Right ventricle myocardium superior (tissue), 1 donor: Measurements from ENCODE around the gene PDPK1. TPM values are rescaled to one million over a fixed set of nuclear protein-coding genes. Genes with fewer than 3 reads are reported as not detected.

ENCODE experiments used
- ATAC-seq: fragments of 200-7000 bp; cut with Tn5 transposase; one replicate; pipeline ENCODE4 v1.9.1; 2020; ENCODE audit warnings: mild to moderate bottlenecking; ENCODE audit not compliant: poor library complexity
- DNase-seq: peaks from one replicate; pipeline ENCODE4 v3.0.0-alpha.2; 2020
- intact Hi-C: fragments of 100-400 bp; cut with DNase I; formaldehyde crosslinking; loops from one replicate; pipeline ENCODE4 v1.11.2; 2022
- total RNA-seq: library from RNA; stranded (reverse); fragmentation: NEBNext Ultra II Directional; extraction: Animal tissue kit (Norgen Biotek cat#: 25700); gene quantifications from one replicate; pipeline ENCODE4 v1.2.1, GENCODE V29; 2021
- donor health status: DM: no; HTN: yes; CAD: no; lungs with severe emphysema.

The PDPK1 gene
- total RNA-seq, 1 donor from 2014 or later: 38.5 TPM

DNA sequence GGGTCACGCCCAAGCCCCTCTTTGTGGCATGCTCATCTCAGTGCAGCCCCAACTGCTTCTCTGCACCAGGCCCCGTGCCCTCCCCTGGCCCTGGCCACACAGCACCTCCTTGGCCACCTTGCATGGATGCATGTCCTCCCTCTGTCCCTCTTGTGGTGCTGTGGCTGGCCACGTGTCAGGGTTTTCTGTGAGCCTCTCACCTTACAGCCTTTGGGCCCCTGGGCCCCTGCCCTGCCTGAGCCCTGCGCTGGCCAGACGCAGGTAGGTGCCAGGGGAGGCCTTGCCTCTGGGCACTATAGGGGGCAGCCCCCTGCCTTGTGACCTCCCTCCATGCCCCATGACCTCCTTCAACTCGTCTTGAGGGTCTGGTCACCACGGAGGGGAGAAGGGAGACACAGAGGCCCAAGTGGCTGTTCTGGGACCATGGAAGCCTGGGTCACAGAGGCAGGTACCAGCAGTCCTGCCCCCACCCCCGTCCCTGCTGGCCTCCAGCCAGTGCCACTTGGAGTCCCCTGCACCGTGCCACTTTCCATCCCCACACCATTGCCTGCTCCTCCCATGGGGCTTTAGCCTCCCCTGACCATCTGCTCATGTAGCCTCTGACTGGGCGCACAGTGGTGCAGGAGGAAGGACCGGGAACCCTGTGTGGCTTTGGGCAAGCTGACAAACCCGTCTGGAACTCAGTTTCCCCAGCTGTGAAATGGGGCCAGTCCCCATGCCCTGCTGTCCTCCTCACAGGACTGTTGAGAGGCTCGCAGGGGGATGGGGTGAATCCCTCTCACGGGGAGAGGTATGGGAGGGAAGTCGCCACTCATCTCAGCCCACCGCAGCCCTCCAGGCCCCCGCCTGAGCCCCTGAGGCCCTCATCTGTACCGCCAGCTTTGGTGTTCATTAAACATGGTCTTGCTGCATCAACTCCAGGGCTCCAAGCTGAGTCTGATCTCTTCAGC is 35.6 kb upstream of the PDPK1 start:
- ATAC-seq (no peak), DNase-seq (no peak)
- intact Hi-C loops: loop anchor here (5.0 kb wide), 1 partner anchor 160 kb away; the partner anchor contains the start of gene ABCA3

DNA sequence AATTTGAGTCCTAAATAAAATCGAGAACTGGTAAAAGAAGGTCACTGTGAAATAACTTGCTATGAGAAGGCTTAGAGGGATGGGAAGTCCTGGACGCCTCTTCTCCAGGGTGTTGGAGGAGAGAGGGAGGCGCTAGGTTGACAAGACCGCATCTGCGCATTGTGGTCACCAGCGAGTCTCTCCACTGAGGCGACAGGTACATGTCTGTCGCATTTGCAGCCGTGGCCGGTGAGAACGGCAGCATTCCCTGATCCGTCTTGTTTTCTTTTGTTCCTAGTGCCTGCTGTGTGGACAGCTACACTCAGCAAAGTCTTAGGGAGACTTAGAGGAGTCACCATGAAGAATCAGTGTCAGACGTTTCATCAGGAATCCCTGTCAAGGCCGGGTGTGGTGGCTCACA is 32.1 kb upstream of the PDPK1 start:
- intact Hi-C loops: no loop called here
- DNase-seq: no peak
- ATAC-seq: no peak

DNA sequence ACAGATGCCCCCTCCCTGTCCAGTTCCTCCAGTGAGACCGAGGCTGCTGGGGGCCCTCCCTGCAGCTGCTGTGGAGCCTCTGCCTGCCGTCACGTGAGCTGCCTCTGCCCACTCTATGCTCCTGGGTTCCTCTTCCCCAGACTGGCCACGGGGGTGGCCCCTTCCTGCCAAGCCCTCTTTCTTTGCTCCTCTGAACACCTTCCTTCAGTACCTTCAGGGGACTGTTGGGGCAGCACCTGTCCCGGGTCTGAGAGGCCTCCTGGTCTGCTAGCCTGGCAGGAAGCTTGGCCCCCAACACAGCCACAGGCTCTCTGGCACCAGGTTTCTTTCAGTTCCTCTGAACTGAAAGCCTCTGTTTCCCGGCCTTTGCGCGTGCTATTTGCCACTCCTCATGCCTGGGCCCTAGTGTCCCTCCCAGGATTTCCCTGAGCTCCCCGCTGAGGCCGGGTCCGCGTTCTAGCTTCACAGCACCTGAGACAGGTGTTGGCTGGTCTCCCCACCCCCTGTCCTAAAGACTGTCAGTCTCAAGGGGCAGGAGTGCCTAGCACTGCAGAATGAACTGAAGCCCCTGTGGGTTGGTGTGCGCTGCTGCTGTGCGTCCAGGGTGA is 30.7 kb upstream of the PDPK1 start:
- ATAC-seq: peak; percentile 53
- intact Hi-C loops: no loop called here
- DNase-seq: peak; percentile 66

DNA sequence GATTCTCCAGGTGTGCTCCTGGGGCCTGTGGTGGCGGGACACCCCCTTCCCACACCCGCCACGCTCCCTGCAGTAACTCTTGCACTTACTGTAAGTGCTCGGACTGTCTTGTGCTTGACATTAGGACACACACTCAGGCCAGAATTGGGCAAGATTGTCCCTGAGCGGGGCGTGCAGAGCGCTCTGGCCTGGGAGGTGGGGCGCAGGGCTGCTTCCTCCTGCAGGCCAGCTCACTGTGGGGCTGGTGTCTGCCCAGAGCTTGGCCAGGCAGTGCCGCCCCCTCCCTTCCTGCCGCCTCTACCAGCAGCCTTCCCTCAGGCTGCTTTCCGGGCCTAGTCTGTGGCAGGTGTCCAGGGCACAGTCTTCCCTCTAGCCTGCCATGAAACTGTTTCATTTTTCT is 30.2 kb upstream of the PDPK1 start:
- intact Hi-C loops: no loop called here
- peak; percentile 83 for DNase-seq
- ATAC-seq: peak; percentile 46

DNA sequence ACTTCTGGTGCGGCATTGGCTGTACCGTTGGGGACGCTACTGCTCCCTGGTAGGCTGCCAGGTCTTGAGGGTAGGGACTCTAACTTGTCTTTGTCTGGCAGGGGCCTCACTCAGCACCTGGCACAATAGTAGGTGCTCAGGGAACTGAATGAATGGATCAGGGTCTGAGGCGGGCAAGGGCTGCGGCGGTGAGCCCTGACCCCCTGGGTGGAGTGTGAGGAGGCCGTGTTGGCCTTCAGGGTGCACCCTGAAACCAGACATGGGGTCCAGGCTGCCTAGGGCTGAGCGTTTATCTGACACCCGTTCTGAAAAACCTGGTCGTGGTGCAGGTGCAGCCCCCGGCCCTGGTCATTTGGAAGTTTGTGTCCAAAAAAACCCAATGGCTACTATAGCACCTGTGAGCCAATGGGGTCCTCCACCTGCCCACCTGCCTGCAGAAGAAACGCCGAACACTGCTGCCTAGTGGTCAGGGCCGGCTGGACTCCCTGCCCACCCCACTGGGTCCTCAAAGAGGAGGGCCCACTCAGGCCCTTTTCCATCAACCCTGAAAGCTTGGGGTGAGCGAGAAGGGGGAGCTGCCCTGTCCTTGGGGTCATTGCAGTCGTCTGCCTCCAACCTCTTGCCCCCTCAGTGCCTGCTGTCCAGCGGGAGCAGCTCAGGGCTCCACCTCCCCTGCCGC is 29.0 kb upstream of the PDPK1 start:
- DNase-seq (no peak), ATAC-seq (no peak)

DNA sequence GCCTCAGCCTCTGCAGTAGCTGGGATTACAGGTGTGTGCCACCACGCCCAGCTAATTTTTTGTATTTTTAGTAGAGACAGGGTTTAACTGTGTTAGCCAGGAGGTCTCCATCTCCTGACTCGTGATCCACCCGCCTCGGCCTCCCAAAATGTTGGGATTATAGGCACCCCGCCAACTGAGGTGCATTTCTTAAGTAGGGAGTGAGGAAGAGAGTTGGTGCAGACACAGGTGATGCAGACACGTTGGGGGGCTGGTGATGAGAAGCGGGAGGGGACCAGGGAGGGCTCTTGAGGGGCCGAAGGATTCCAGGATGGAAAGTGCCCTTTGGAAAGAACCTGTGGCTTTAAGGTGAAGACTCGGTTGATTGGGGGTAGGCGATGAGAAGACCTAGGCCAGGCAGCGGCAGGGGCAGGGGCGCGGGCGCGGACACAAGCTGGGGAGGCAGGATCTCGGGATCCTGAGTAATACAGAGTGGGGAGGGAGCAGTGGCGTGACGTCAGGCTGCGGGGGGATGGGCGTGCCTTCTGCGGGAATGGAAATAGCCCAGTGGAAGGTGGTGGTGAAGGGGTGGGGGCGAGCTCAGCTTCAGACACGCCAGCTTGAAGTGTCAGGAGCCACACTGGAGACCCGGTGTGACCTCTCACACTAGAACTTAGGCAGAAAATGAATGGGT is 26.6 kb upstream of the PDPK1 start:
- ATAC-seq (no peak), DNase-seq (peak; percentile 80)
- intact Hi-C loops: no loop called here

More for the DNA sequence above, 29.0 kb upstream of the PDPK1 start:
- intact Hi-C loops: no loop called here

DNA sequence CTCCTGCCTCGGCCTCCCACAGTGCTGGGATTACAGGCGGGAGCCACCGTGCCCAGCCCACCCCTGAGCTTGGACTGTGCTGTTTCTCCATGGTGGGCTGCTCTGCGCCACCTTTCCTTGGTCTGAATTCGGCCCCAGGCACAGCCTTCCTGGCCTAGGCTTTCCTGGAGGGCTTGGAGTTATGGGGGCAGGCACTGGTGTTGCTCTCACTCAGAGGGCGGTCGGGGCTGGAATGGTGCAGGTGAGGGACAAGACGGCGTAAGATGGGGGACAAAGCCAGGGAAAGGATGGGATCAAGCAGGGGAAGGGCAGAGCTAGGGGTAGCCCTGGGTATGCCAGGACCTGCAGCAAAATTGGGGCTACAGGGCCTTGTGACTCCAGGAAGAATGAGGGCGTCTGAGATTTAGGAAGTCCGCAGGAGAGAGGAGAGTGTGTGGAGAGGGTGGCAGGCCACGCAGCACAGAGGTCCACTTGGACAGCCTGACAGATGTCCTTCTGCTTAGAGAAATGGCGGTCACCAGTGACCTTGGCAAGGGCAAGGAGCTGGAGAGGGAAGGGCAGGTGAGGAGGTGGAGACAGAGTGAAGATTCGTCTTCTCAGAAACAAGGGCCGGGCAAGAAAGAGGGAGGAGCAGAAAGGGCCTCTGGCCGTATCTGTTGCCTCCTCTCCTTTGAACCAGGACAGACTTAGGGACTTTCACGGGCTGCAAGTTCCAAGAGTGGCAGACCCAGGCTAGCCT is 25.7 kb upstream of the PDPK1 start:
- no peak for DNase-seq
- intact Hi-C loops: no loop called here
- ATAC-seq: no peak

DNA sequence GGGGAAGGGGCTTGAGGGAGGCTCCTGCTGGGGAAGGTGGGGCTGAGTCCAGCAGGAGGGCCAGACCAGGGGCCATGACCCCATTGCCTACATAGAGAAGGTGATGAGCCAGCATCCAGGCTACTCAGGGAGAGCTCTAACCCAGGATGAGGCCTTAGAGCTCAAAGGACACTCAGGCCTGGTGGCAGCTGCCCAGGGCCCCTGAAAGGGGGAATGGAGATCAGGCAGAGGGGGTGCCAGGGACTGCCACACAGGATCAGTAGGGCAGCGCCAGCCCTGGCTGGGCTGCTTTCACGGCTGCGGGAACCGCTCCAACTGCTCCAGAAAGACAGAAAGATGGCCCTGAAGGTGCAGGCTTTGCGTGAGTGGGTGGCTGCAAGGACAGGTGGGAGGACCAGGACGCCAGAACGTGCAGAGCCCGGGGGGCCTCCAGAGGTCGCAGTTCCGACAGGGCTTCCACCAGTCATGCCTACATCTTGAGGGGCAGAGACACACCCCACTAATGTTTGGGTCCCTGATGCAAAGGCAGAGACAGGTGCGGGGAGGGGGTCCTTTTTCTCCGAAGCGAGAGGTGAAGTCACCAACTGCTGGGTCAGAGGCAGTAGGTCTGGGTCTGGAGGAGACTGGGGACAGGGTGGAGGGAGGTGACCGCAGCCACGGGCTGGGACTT is 25.0 kb upstream of the PDPK1 start:
- intact Hi-C loops: no loop called here
- DNase-seq: peak; percentile 44

DNA sequence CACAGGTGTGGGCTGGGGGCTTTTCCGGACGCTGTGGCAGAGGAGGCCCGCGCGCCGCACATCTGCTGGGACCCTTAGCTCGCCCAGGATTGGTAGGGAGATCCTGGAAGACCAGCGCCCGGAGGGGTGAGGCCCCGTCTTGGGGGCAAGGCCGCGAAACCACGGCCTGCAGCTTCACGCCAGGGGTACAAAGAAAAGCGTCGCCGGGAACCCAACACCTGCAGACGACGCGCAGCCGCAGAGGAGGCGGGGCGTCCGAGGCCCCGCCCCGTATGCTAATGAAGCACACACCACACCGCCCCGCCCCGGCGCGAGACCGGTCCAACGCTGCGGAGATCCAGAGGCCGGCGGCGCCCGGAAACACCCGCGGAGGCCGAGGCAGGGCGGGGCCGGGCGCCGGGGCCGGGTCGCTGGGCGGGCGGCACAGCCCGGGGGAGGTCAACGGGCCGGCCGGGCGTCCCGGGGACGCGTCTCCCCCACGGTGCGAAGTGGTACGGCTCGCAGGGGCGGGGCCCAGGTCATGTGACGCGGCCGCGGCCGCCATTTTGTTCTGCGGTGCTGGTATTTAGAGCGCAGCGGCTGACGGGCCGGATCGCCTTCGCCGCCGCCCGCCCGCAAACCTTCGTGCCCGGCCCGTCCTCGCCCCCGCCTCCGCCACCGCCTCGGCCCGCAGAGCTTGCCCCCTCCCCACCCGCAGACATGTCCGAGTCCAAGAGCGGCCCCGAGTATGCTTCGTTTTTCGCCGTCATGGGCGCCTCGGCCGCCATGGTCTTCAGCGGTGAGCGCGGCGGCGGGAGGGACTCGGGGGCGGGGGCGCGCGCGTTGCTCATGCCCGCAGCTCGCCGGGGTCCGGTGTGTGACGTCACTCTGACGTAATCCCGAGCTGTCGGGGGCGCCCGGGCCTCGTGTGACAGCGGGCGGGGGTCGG is 24.2 kb upstream of the PDPK1 start, which contains the start of gene ATP6V0C:
ATP6V0C (plus strand) TSS at position 548 of the 928 bp plus-strand sequence; CDS start at position 700, 152 bp downstream.
- intact Hi-C loops: no loop called here
- DNase-seq (peak; percentile 97), ATAC-seq (peak; percentile 89)

More for the DNA sequence above, 25.0 kb upstream of the PDPK1 start:
- no peak for ATAC-seq

DNA sequence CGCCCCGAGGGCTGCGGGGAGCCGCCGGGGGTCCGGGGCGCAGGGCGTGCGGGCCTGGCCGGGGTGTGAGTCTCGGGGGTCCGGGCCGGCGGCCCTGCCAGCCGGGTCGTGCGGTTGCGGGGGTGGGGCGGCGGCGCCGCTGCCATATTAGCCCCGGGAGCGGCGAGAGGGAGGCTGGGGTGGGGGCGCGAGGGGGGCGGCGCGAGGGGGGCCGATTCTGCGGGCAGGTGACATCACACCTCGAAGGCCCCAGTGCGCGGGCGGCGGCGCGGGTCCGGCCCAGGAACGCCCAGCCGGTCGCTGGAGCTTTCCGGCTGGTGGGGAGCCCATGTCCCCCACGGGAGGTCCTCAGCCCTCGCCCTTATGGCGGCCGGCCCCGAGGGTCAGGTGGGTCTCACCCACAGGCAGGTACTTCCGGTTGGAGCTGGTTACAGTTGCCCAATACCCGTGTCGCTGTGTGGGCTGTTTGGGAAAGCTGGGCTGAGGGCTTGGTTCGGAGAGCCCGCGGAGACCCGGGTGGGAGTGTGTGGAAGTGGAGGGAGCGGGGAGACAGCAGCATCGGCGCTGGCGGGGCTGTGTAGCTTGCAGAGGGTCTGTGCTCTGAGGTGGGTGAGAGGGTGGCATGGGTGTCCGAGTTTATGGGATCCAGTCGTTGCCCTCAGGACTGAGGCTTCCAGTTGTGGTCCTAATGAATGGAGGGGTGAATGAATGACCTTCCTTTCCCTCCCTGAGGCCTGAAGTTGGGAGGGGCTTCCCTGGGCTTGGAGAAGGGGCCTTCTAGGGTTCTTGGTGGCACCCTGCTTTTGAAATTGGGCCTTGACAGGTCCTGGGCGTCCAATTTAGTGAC is 23.3 kb upstream of the PDPK1 start:
- DNase-seq (no peak), ATAC-seq (no peak)
- intact Hi-C loops: no loop called here

DNA sequence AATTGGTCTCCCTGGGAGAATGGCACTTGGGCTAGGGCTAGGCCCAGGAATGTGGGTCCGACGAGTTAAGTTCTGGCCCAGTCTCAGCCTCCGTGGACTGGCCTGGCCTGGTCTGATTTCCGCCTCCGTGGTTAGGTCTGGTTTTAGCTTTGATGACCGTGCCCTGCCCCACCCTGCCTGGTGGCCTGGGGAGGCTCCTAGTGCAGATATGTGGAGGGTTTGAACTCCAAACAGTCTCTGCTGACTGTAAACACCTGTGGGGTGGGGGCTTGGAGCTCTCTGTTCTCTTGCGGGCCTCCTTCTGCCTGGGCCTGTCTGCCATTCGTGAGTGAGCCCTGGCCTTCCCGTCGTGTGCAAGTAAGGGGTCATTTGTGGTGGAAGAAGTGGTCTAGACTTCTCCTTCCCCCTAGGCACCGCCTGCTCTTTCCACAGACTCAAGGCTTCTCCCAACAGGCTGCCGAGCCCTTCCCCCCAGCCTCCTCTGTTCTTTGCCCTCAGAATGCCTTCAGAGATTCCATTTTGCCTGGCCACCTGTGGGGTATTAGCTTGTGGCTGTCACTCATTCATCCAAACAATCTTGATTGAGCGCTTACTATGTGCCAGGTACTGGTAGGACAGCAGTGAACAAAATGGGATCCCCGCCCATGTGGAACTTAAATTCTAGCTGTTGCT is 22.5 kb upstream of the PDPK1 start:
- peak; percentile 44 for DNase-seq
- intact Hi-C loops: no loop called here
- ATAC-seq: no peak

DNA sequence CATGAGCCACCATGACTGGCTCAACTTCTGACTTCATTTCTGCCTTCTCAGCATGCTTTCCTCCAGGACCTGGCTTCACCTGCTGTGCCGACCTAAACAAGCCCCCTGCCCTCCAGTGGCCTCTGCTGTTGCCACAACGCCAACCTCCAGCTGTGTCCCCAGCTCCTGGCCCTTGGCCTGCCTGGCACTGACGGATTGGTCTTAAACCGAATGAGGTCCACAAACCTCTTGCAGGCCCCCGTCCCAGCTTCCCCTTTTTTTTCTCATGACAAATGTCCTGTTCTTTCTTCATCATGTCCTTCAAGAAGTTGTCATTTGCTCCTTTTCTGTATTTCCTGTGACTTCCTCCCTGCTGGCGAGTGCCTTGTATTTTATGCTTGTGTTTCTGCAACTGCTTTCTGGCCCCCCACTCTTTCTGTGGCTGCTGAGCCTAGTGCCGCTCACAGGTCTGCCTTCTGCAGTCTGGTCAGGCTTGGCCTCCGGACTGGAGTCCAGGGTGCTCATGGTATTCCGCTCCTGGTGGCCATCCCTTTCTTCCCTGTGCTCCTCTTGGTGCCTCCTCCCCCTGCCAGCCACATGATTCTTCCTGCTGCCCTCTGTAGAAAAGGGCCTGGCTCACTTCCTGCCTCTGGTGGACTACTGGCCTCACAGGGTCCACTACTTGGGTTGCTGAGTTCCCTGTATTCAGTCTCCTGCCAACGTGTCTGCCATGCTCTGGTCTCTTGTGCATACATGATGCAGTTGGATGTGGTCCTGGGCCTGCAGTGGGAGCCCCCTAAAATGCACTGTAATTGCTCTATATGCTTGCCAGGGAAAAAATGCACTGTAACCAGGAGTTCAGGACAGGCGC is 21.2 kb upstream of the PDPK1 start:
- DNase-seq (peak; percentile 67), ATAC-seq (no peak)
- intact Hi-C loops: no loop called here

DNA sequence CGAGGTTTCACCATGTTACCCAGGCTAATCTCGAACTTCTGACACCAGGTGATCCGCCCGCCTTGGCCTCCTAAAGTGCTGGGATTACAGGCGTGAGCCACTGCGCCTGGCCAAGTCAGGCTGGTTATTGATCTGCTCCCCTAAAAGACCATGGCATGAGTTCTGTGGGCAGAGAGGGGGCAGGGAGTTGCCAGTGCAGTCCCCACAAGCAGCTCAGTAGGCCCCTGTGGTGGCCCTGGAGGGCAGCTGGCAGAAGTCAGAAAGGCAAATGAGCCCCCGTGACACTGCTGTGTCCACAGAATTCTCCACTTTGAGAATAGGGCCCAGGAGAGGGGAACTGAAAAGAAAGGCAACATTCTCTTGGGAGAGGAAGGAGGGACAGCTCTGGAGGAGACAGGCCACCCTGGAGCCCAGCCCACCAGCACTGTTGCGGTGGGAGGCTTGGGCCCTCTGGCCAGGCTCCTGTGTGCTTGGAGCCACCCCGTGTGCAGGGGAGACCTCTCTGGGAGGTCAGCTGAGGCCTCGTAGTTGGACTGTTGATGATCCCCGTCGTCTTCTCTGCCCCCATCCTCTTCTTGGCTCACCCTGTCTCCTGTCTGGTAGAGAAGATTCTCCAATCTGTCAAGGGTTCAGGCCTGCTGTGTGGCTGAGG is 19.7 kb upstream of the PDPK1 start:
- DNase-seq (no peak), ATAC-seq (no peak)
- intact Hi-C loops: no loop called here
